ENCODE data around the gene CST3.

GRCh38 chr20:23623666-23624323 lies 14.0 kb downstream of the CST3 start:
- TF ChIP-seq, protein P1, sequence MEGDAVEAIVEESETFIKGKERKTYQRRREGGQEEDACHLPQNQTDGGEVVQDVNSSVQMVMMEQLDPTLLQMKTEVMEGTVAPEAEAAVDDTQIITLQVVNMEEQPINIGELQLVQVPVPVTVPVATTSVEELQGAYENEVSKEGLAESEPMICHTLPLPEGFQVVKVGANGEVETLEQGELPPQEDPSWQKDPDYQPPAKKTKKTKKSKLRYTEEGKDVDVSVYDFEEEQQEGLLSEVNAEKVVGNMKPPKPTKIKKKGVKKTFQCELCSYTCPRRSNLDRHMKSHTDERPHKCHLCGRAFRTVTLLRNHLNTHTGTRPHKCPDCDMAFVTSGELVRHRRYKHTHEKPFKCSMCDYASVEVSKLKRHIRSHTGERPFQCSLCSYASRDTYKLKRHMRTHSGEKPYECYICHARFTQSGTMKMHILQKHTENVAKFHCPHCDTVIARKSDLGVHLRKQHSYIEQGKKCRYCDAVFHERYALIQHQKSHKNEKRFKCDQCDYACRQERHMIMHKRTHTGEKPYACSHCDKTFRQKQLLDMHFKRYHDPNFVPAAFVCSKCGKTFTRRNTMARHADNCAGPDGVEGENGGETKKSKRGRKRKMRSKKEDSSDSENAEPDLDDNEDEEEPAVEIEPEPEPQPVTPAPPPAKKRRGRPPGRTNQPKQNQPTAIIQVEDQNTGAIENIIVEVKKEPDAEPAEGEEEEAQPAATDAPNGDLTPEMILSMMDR (IDR thresholded peaks at IDR 0.05), result no peak
- TF ChIP-seq POLR2A (IDR thresholded peaks at IDR 0.05), result no peak

All from heart left ventricle (tissue), 13 donors.